ENCODE results near the gene SERPINA1.

The SERPINA1 gene

DNA sequence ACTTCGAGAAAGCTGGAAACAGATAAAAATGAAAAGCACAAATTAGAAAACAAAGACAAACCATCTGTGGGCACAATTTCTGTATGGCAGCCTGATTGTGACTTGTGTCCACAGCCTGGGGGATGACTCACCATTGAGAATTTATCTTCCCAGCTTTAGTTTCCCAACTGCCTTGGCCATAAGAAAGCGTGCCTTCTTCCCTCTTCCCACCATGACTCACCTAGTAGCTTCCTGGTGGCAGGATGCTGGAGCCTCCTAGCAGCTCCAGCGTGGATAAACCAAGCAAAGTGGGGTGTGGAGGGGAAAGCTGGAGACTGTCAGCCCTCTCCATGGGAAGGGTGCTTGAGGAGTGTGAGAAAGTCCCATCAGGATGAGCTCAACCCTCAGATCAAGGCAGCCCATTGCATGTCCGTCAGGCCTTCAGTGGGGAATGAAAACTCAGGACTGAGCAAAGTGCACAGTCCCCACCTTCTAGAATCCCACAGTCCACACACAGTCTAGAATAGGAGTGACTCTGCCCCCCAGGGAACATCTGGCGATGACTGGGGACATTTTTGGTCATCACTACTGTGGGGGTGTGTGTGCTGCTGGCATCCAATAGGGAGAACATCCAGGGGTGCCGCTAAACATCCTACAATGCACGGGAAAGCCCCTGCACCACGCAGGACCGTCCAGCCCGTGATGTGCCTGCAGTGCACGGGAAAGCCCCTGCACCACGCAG is 42.9 kb downstream of the SERPINA1 start:
- DNase-seq: no peak

DNA sequence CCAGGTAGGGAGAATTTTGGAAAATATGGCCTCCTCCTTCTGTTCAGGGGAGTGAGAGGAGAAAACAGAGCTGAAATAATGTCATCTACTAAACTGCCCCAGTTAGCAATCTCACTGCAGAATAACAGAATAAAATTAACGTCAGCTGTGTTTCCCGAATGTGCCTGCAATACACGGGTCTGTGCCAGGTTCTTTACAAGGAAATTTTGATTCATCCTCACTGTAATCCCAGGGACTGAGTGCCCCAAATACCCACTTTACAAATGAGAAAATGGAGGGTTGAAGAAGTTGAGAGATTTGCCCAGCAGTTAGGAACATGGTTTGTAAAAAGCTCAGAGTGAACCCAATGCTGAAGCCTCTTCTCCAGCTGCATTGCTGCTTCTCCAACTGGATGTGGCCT is 44.0 kb downstream of the SERPINA1 start:
- no peak for DNase-seq

DNA sequence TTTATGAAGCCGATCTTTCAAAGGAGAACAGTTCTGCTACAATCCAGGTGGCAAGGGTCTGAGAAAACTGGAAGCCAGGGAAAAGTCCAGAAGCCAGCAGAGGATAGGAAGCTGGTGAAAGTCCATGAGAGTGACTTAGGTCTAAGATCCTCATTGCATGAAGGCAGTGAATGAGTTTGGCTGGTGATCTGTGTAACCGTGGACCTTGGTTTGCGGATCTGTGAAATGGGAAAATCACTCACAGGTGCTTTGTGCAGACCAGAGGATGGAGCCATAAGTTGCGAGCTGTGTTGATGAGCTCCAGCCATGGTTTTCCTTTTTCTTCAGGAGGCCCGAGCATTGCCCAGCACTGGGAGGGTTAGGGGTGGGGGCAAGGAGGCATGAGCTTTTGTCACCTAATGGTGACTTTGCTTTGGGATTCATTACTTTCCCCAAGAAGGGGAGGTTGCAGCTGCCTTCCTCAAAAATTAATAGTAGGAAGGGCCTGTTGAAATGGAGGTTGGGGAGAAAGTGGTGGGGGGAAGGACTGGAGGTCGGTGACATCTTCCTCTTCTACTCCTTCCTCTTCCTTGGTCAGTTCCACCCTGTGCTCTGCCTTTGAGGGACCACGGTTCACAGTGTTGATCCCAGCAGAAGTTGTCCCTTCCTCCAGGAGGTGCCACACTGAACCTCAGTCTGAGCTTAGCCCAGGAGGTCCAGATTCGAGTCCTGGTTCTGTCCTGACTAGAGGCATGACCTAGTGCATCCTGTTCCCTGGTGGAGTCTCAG is 45.0 kb downstream of the SERPINA1 start:
- no peak for DNase-seq

DNA sequence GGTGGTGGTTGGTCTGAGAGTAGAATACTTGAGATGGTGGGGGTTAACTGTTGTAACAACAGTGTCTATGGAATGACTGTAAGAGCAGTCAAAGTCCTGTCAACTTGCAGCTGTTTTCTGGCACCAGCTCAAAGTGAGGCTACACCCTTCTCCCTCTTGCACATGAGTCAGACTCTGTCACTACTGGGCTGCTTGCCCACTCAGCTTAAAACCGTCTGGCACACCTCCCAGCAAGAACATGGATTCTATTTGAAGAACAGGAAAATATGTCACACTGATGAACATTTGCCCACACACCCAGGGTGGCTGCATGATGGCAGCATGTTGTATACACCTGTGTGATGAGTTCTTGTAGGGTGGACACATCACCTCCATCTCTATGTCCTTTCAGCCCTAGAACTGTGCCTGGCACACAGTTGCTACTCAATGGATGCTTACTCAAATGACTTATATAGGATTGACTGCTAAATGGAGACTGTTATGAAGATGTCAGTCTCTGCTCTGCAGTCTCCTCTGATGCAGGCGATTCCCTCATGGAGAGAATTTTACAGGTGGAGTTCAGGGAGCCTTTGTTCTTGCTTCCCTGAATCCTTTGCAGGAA is 46.0 kb downstream of the SERPINA1 start:
- DNase-seq: no peak

DNA sequence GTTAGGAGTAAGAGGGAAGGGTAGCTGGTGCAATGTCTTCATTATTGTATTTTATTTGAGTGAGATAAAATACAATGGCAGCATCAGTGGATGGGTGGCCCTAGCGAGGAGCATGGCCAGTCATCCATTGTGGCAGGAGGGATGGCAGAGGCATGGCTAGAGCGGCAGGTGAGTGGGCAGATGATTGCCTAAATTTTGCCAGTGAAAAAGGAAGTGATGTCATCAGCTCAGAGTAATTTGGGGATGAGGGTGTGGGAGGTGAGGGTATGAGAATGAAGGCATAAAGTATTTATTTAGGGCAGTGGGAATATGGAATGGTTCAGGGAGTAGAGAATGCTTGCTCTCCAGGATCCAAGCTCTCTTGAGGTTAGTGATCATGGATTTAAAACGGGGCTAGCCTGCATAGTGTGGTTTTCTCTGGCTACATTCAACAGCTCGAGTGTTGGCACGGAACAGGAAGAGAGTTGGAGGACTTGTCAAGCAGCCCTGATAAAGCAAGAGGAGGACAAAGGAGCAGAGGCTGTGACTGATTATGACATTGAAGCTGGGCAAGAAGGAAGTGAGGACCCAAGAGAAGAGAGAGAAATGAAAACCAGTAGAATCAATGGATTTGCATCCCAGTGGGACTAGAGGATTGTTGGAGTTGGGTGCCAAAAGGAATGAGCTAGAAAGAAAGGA is 46.6 kb downstream of the SERPINA1 start:
- DNase-seq: no peak

DNA sequence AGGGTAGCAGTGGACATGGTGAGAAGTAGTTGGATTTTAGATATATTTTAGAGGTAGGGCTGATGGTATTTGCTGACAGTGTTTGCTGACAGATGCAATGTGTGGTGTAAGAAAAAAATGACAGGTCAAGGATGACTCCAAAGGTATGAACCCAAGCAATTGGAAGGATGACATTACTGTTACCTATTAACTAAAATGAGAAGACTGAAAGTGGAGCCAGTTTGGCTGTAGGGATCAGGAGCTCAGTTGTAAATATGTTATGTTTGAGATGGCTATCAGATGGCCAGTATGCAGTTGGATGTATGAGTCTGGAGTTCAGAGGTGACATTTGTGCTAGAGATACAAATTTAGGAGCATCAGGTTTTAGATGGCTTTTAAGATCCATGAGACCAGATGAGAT is 47.9 kb downstream of the SERPINA1 start:
- no peak for DNase-seq

DNA sequence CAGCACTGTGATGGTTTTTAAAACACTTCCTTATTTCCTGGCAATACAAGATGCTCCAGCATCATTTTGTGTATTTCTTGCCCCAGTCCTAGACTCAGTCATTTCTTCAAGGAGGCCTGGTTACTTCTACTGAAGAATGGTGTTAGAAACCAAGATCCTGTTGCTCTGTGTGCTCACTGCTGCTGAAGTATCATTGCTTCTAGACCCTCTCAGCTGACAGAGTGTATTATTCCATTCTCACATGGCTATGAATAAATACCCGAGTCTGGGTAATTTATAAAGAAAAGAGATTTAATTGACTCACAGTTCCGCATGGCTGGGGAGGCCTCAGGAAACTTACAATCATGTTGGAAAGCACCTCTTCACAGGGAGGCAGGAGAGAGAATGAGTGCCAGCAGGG is 50.4 kb downstream of the SERPINA1 start:
- no peak for DNase-seq

DNA sequence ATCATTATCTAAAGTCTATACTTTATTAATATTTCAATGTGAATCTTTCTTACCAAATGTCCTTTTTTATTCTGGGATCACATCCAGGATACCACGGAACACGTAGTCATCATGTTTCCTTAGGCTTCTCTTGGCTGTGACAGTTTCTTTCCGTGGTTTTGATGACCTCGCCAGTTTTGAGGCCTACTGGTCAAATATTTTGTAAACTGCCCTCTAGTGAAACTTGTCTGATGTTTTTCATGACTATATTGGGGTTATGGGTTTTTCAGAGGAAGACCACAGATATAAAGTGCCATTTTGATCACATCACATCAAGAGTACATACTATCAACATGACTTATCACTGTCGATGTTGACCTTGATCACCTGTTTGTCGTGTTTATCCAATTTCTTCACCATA is 51.1 kb downstream of the SERPINA1 start:
- DNase-seq: no peak

DNA sequence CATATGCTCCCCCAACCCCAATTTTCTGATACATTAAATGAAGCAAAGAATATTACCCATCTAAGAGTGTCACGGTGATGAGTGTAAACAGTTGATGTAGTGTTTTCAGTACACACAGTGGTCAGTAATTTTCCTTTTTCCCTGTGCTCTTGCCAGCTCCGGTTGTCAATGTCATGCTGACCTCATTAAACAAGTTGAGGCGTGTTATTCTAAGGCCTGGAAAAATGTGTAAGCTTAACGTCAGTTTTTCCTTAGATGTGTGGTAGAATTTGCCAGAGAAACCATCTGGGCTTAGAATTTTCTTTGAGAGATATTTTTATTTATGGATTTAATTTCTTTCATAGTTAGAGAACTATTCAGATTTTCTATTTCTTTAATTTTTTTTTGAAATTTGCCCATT is 53.5 kb downstream of the SERPINA1 start:
- DNase-seq: no peak

DNA sequence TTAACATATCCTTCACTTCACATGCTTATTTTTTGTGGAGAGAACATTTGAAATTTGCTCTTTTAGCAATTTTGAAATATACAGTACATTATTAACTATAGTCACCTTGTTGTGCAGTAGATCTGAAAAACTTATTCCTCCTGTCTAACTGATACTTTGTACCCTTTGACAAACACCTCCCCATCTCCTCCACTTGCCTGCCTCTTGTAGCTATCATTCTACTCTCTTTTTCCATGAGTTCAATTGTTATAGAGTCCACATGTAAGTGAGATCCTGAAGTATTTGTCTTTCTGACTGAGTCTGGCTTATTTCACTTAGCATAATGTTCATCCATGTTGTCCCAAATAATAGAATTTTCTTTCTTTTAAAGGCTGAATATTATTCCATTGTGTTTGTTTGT is 55.8 kb downstream of the SERPINA1 start:
- DNase-seq: no peak

DNA sequence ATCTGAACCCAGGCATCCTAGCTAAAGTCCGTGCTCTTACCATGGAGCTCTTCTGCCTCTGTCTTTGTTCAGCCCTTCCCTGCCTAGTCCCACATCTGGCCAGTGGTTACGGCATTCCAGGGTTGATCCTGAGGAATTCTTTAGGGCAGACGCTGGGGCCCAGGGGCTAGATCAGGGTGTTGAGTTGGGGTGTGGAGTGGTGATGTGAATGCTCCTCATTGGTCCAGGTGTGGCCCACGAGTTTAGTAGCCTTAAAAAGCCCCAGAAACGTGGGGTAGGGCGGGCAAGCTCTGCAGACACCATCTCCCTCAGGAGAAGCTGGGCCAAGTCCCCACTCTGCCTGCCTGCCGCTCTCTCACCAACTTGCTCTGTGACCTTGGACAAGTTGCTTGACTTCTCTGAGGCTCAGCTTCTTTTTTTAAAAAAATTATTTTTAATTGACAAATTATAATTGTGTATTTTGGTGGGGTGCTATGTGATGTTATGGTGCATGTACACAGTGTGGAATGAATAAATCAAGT is 56.3 kb downstream of the SERPINA1 start:
- no peak for DNase-seq

DNA sequence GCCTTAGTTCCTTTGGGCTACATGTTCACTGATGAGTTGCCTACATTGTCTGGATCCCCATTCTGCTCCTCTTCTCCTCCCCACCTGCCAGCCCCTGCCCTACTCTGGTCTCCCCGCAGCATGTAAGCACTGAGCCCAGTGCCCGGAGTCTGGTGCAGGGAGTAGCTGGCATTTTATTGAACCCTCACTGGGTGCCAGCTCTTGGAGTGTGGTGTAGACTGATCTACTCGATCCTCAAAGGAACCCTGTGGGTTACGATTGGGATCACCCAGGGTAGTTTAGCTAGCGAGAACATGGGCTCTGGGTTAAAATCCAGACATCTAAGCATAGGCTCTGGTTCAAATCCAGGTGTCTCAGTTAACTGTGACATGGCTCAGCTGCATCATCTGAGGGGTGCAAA is 56.9 kb downstream of the SERPINA1 start:
- no peak for DNase-seq

DNA sequence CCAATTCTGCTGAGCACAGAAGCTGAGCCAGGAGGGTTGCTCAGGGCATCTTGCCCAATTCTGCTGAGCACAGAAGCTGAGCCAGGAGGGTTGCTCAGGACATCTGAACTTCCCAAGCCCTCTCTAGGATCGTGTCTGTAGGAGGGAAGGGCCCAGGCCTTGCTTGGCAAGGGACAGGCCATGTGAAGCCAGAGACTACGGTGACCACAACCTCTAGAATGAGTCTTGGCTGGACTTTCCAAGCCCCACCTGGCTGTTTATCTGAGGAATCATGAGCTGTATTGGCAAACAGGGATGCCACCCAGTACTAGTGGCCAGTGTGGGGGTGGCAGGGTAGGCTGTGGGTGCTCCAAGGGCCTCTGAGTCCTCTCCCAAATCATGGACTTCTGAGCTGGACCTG is 57.5 kb downstream of the SERPINA1 start:
- DNase-seq: no peak

DNA sequence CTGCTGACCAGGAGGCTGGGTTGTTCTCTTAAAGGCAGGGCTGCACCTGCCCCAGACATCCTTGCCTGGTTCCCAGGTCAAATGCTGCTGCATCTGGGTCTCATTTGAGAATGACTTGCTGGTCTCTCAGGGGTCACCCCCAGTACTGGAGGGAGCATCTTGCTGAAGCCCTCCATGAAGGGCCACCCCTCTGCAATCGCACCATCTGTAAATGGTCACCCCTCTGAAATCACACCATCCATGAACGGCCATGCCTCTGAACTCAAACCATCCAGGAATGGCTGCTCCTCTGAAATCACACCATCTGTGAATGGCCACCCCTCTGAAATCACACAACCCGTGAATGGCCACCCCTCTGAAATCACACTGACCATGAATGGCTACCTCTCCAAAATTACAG is 58.0 kb downstream of the SERPINA1 start:
- DNase-seq: no peak

DNA sequence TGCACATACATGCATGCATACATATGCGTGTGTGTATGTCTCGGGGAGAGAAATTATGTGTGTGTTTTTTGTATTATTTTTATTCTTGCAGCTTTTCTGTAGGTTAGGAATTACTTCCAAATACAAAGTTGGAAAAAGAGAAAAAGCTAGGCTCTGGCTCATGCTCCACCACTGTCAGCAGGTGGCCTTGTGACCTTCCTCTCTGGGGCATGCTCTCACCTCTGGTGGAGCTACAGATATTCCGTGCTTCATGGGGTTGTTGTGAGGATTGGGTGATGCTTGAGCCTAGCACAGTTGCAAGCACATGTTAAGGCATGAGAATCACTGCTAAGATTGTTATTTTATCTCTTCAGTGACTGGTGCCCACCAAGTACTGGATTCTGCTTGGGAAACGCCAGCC is 58.5 kb downstream of the SERPINA1 start:
- DNase-seq: no peak

DNA sequence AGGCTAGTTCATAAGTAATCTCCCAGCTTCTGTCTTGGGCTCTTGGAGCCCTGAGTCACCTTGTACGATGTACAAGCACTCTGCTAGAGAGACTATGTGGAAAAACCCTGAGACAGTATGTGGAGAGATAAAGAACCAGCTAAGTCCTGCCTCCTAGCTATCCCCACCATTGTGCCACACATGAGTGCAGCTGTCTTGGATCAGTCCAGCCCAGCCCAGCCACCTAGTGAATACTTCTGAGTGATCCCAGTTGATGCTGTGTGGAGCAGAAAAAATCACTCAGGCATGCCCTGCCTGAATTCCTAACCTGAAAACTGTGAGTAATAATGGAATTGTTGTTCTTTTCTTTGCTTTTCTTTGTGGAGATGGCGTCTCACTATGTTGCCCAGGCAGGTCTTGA is 60.2 kb downstream of the SERPINA1 start:
- no peak for DNase-seq
